Measurements from ENCODE around the gene MED25. TPM values are rescaled to one million over a fixed set of nuclear protein-coding genes. Genes with fewer than 3 reads are reported as not detected.

The MED25 gene
- total RNA-seq, 2 donors from 2014 or later = 89.1 to 90.0 TPM

DNA sequence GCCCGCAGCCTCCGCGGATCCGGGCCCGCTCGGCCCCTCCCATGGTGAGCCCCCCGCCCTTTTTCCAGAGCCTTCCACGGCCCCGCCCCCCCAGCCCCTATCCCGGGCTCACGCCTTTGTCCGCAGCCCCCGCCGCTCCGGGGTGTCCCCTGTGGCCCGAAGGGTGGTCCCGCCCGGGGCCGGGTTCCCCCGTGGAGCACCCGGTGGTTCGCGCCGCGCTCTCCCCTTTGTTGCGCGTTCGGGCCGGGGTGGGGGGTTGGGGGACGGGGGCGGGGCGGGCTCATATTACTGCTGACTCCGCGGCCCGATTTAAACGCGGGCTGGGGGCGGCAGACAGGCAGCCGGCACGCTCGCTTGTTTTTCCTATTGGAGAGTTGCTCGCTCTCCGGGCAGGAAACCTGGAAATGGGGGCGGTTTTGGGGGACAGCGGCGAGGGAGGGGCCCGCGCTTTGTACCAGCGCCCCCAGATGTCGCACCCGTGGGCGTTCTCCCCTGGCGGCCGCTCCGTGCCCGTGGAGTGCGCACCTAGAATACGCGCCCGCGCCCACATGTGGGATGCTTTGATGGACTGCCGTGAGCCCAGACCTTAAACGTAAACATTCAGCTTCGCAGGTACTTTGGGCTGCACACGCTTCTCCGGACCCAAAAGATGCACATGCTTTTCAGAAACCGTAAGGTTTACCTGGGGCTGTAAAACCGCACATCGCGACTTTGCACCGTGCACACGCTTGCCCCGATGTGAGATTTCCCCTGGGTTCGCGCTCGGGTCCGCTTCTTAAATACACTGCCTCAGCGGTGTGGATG is 33.6 kb downstream of the MED25 start:
- H3K27ac Mint-ChIP-seq = peak overlapping the region; percentile 56

DNA sequence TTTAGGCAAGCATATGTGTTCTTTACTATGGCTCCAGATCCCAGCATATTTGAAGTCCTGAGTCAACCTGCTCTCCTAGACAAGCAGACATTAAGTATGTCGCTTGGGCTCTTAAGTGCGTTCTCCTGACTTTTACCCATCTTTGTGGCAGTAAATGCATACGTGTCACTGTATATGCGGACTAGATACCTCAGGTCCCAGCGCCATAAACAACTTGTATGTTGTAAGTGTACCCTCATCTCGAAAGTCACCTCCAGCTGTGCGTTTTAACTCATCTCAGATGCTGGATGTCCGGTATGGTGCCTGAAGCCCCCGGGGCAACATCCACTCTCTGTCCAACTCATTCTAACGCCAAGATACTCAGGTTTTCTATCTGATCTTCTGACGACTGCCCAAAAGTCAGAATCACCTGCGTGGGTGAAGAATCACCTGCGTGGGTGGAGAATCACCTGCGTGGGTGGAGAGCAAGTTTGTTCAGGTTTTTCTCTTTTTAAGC is 34.6 kb downstream of the MED25 start:
- H3K27ac ChIP-seq (ENCODE audit: low read depth, low read length) = no peak overlapping the region
- Mint-ChIP-seq H3K27ac (peak overlapping the region; percentile 56), H3K36me3 (ENCODE audit: low read depth) (peaks cover 46% of the 10 kb centered on the region), H3K9me3 (peaks cover 7% of the 10 kb centered on the region), H3K4me1 (peaks cover 21% of the 10 kb centered on the region), H3K27me3 (ENCODE audit: insufficient read depth) (no peaks in the 10 kb centered on the region), H3K4me3 (peak overlapping the region; percentile 86)
- TF ChIP-seq, protein P1, sequence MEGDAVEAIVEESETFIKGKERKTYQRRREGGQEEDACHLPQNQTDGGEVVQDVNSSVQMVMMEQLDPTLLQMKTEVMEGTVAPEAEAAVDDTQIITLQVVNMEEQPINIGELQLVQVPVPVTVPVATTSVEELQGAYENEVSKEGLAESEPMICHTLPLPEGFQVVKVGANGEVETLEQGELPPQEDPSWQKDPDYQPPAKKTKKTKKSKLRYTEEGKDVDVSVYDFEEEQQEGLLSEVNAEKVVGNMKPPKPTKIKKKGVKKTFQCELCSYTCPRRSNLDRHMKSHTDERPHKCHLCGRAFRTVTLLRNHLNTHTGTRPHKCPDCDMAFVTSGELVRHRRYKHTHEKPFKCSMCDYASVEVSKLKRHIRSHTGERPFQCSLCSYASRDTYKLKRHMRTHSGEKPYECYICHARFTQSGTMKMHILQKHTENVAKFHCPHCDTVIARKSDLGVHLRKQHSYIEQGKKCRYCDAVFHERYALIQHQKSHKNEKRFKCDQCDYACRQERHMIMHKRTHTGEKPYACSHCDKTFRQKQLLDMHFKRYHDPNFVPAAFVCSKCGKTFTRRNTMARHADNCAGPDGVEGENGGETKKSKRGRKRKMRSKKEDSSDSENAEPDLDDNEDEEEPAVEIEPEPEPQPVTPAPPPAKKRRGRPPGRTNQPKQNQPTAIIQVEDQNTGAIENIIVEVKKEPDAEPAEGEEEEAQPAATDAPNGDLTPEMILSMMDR (conservative IDR thresholded peaks at IDR 0.05) = no peak
- H3K36me3 ChIP-seq (ENCODE audit: control insufficient read depth, insufficient read depth, low read length) = peaks cover 43% of the 10 kb centered on the region
- peaks cover 7% of the 10 kb centered on the region for H3K9me3 ChIP-seq (ENCODE audit: control insufficient read depth, low read length)
- 92 to 94% methylated on average over 12 to 14 of the region's 14 CpGs for WGBS, 2 experiments (ENCODE audit: insufficient coverage in 1 of 2, insufficient read length in 1 of 2)
- peak overlapping the region; percentile 82 for H3K4me3 ChIP-seq (ENCODE audit: low read length)
- no peaks in the 10 kb centered on the region for H3K27me3 ChIP-seq (ENCODE audit: control insufficient read depth, insufficient read depth, low read length, poor library complexity, severe bottlenecking)
- peak overlapping the region; percentile 36 for H3K9ac ChIP-seq (ENCODE audit: extremely low read depth, low read length, poor library complexity, severe bottlenecking)
- no peak for DNase-seq
- peaks cover 5% of the 10 kb centered on the region for H3K4me1 ChIP-seq (ENCODE audit: control insufficient read depth, insufficient read depth, low read length)

More for the DNA sequence above, 33.6 kb downstream of the MED25 start:
- Histone ChIP-seq H3K27ac (ENCODE audit: low read depth, low read length) (peak overlapping the region; percentile 99), H3K9me3 (ENCODE audit: control insufficient read depth, low read length) (peaks cover 7% of the 10 kb centered on the region), H3K4me3 (ENCODE audit: low read length) (peak overlapping the region; percentile 82), H3K4me1 (ENCODE audit: control insufficient read depth, insufficient read depth, low read length) (peaks cover 5% of the 10 kb centered on the region), H3K9ac (ENCODE audit: extremely low read depth, low read length, poor library complexity, severe bottlenecking) (peak overlapping the region; percentile 36), H3K36me3 (ENCODE audit: control insufficient read depth, insufficient read depth, low read length) (peaks cover 36% of the 10 kb centered on the region), H3K27me3 (ENCODE audit: control insufficient read depth, insufficient read depth, low read length, poor library complexity, severe bottlenecking) (no peaks in the 10 kb centered on the region)
- Mint-ChIP-seq H3K4me3 (peak overlapping the region; percentile 86), H3K36me3 (ENCODE audit: low read depth) (peaks cover 38% of the 10 kb centered on the region), H3K27me3 (ENCODE audit: insufficient read depth) (no peaks in the 10 kb centered on the region), H3K9me3 (peaks cover 7% of the 10 kb centered on the region), H3K4me1 (peaks cover 21% of the 10 kb centered on the region)
- DNase-seq = peak; percentile 90
- TF ChIP-seq, protein P1 (conservative IDR thresholded peaks at IDR 0.05) = no peak
- 2 to 4% methylated on average over 38 to 75 of the region's 78 CpGs for WGBS, 2 experiments (ENCODE audit: insufficient coverage in 1 of 2, insufficient read length in 1 of 2)

DNA sequence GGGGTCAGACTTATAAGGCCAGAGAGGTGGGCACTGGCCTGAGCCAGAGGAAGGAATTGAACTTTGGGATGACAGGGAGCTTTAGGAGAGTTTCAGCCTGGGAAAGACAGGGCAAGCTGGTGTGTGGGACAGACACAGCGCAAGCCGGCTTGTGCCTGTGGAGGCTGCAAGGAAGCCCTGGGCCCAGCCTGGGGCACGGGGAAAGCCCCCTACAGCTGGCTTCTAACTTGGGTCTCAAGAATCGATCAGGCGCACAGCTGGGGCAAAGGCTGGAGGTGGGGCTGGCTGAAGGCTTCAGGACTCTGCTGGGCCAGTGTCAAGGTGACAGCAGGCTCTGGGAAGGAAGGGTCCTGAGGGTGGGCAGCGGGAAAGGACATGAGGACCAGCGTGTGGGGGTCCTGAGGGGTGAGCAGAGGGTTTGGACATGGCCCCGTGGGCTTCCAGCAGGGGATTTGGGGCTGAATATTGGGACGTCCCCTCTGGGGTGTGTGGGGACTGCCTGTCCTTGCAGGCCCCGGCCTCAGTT is 35.8 kb downstream of the MED25 start:
- WGBS, 2 experiments (ENCODE audit: insufficient coverage in 1 of 2, insufficient read length in 1 of 2) = 93 to 100% methylated on average over 2 to 9 of the region's 10 CpGs
- peak overlapping the region; percentile 86 for H3K4me3 Mint-ChIP-seq
- H3K4me1 ChIP-seq (ENCODE audit: control insufficient read depth, insufficient read depth, low read length) = peaks cover 5% of the 10 kb centered on the region
- peaks cover 5% of the 10 kb centered on the region for H3K9me3 Mint-ChIP-seq
- peaks cover 21% of the 10 kb centered on the region for H3K4me1 Mint-ChIP-seq
- DNase-seq = peak; percentile 48
- H3K4me3 ChIP-seq (ENCODE audit: low read length) = no peak overlapping the region
- H3K27me3 Mint-ChIP-seq (ENCODE audit: insufficient read depth) = no peaks in the 10 kb centered on the region
- no peaks in the 10 kb centered on the region for H3K27me3 ChIP-seq (ENCODE audit: control insufficient read depth, insufficient read depth, low read length, poor library complexity, severe bottlenecking)
- peaks cover 6% of the 10 kb centered on the region for H3K9me3 ChIP-seq (ENCODE audit: control insufficient read depth, low read length)
- no peak overlapping the region for H3K9ac ChIP-seq (ENCODE audit: extremely low read depth, low read length, poor library complexity, severe bottlenecking)
- TF ChIP-seq, protein P1 (conservative IDR thresholded peaks at IDR 0.05) = no peak
- peaks cover 46% of the 10 kb centered on the region for H3K36me3 Mint-ChIP-seq (ENCODE audit: low read depth)
- H3K27ac Mint-ChIP-seq = no peak overlapping the region
- H3K27ac ChIP-seq (ENCODE audit: low read depth, low read length) = no peak overlapping the region
- peaks cover 47% of the 10 kb centered on the region for H3K36me3 ChIP-seq (ENCODE audit: control insufficient read depth, insufficient read depth, low read length)
